PC-9 (cell line): Measurements from ENCODE around the gene NAA25.

Experiments used
- CTCF ChIP-seq: fragments of 200-600 bp; sonication (generic); conservative IDR thresholded peaks from 2 replicates; pipeline ENCODE4 v1.6.1; 2017; ENCODE audit warnings: mixed run types, antibody characterized with exemption, mild to moderate bottlenecking, moderate library complexity
- EZH2 ChIP-seq: fragments of 200-600 bp; sonication (generic); IDR thresholded peaks from 2 replicates; pipeline ENCODE4 v1.8.0; 2017; ENCODE audit warnings: antibody characterized with exemption, low read depth

GRCh38 chr12:112131686-112132085, 23.1 kb upstream of the NAA25 start:
- TF ChIP-seq CTCF: no peak
- TF ChIP-seq EZH2: no peak
